ENCODE results near the gene LRRFIP1. TPM values are rescaled to one million over a fixed set of nuclear protein-coding genes. Genes with fewer than 3 reads are reported as not detected.

LRRFIP1 gene
- polyA plus RNA-seq, 1 donor (not counting 4 experiments of a cell fraction or from before 2014, with no cell fraction given): 115 TPM

GRCh38 chr2:237600205-237600846, 27.1 kb upstream of the LRRFIP1 start:
- dilution Hi-C loops (cut with MboI; ENCODE audit: extremely low pct_ligation_motif_present, low sequenced_read_pairs): no loop called here
- H3K9me1 ChIP-seq (ENCODE audit: control insufficient read depth, extremely low read depth, insufficient read depth, low read length): no peaks in the 10 kb centered on the region
- H3K4me1 ChIP-seq (ENCODE audit: control insufficient read depth, extremely low read depth, insufficient read depth, low read length): peaks cover 9% of the 10 kb centered on the region
- no peaks in the 10 kb centered on the region for H3K9me3 ChIP-seq (ENCODE audit: control insufficient read depth, low read depth, low read length)
- H3K36me3 ChIP-seq (ENCODE audit: control insufficient read depth in 2 of 2, extremely low read depth in 1 of 2, insufficient read depth in 2 of 2, low read length in 2 of 2): no peaks in the 10 kb centered on the region
- H3K4me3 ChIP-seq (ENCODE audit: control insufficient read depth in 2 of 3, extremely low read depth in 1 of 3, insufficient read depth in 2 of 3, low read depth in 1 of 3, low read length in 3 of 3): no peak overlapping the region
- no peak overlapping the region for H3K27ac ChIP-seq (ENCODE audit: control insufficient read depth, insufficient read depth, low read length)
- H4K20me1 ChIP-seq (ENCODE audit: control insufficient read depth, extremely low read depth, insufficient read depth, low read length): no peaks in the 10 kb centered on the region
- no peak overlapping the region for H3K9ac ChIP-seq (ENCODE audit: control insufficient read depth, extremely low read depth, insufficient read depth, low read length)
- TF ChIP-seq CTCF (optimal IDR thresholded peaks at IDR 0.05 in 1 of 3, IDR thresholded peaks at IDR 0.05 in 1 of 3, conservative IDR thresholded peaks at IDR 0.05 in 1 of 3; ENCODE audit: extremely low read depth in 1 of 3, insufficient read depth in 2 of 3, low read length in 3 of 3): no peak
- no peak for TF ChIP-seq EZH2 (IDR thresholded peaks at IDR 0.05; ENCODE audit: low read length)
- FAIRE-seq (no peak), DNase-seq (ENCODE audit: low read depth, low spot score) (no peak)
- peak overlapping the region; percentile 64 for H2AFZ ChIP-seq (ENCODE audit: control insufficient read depth, low read length)
- no peaks in the 10 kb centered on the region for H3K79me2 ChIP-seq (ENCODE audit: control insufficient read depth, insufficient read depth, low read length)
- H3K27me3 ChIP-seq (ENCODE audit: control insufficient read depth, extremely low read depth, insufficient read depth, low read length): peaks cover 5% of the 10 kb centered on the region
- peak overlapping the region; percentile 20 for H3K4me2 ChIP-seq (ENCODE audit: control insufficient read depth, extremely low read depth, insufficient read depth, low read depth, low read length)

GRCh38 chr2:237601453-237602116, 25.8 kb upstream of the LRRFIP1 start:
- H3K4me1 ChIP-seq (ENCODE audit: control insufficient read depth, extremely low read depth, insufficient read depth, low read length): peaks cover 9% of the 10 kb centered on the region
- dilution Hi-C loops (cut with MboI; ENCODE audit: extremely low pct_ligation_motif_present, low sequenced_read_pairs): no loop called here

More at GRCh38 chr2:237601453-237602116, 25.8 kb upstream of the LRRFIP1 start:
- no peak for TF ChIP-seq EZH2 (IDR thresholded peaks at IDR 0.05; ENCODE audit: low read length)
- no peak for TF ChIP-seq CTCF (optimal IDR thresholded peaks at IDR 0.05 in 1 of 3, IDR thresholded peaks at IDR 0.05 in 1 of 3, conservative IDR thresholded peaks at IDR 0.05 in 1 of 3; ENCODE audit: extremely low read depth in 1 of 3, insufficient read depth in 2 of 3, low read length in 3 of 3)
- no peaks in the 10 kb centered on the region for H3K36me3 ChIP-seq (ENCODE audit: control insufficient read depth in 2 of 2, extremely low read depth in 1 of 2, insufficient read depth in 2 of 2, low read length in 2 of 2)
- DNase-seq (ENCODE audit: low read depth, low spot score) (no peak), FAIRE-seq (no peak)
- H3K9ac ChIP-seq (ENCODE audit: control insufficient read depth, extremely low read depth, insufficient read depth, low read length): no peak overlapping the region
- no peak overlapping the region for H3K4me3 ChIP-seq (ENCODE audit: control insufficient read depth in 2 of 3, extremely low read depth in 1 of 3, insufficient read depth in 2 of 3, low read depth in 1 of 3, low read length in 3 of 3)
- H3K9me1 ChIP-seq (ENCODE audit: control insufficient read depth, extremely low read depth, insufficient read depth, low read length): no peaks in the 10 kb centered on the region
- H2AFZ ChIP-seq (ENCODE audit: control insufficient read depth, low read length): no peak overlapping the region
- peaks cover 5% of the 10 kb centered on the region for H3K27me3 ChIP-seq (ENCODE audit: control insufficient read depth, extremely low read depth, insufficient read depth, low read length)
- no peak overlapping the region for H3K4me2 ChIP-seq (ENCODE audit: control insufficient read depth, extremely low read depth, insufficient read depth, low read depth, low read length)
- H3K79me2 ChIP-seq (ENCODE audit: control insufficient read depth, insufficient read depth, low read length): no peaks in the 10 kb centered on the region
- H4K20me1 ChIP-seq (ENCODE audit: control insufficient read depth, extremely low read depth, insufficient read depth, low read length): no peaks in the 10 kb centered on the region
- H3K9me3 ChIP-seq (ENCODE audit: control insufficient read depth, low read depth, low read length): no peaks in the 10 kb centered on the region
- no peak overlapping the region for H3K27ac ChIP-seq (ENCODE audit: control insufficient read depth, insufficient read depth, low read length)
